Stimulated activated CD4-positive, alpha-beta T cell treated with anti-CD3 and anti-CD28 coated beads, Interleukin-4, amount 100 ng/mL, for 24 hours (primary cell): Measurements from ENCODE around the gene CD44.
A peak's percentile ranks its signal among the peaks of the same experiment; 100 is the strongest.

Source experiments
- DNase-seq: peaks from one replicate; pipeline ENCODE4 v3.0.0-alpha.2; 2020

CD44 gene

DNA sequence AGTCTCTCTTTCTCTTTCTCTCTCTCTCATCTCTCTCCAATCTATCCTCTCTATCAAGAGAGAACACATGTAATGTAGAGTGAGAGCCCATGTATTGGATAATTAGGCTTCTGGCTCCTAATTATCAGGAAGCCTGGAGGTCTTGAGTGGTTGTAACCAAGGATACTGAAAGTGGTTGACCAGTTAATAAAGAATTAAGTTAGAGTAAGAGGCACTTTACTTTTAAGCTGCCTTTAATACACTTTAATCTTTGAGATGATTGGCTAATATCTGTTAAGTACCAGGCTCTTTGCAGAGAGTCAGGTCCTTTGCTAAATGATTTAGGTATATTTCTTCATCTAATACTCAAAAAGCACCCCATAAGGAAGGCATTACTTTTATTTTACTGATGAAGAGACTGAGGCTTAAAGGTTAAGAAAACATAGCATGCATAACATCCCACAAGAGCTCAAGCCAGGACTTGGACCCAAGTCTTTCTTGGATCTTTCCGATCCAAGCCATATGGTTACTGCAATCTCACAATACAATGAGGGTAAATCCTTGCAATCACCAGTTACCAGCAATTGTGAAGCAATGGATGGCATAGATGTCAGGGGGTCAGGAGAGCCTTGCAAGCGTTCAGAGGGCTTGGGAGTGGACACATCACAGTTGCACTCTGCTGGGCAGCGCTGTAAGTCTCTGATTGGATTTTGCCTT is 22.1 kb downstream of the CD44 start:
- no peak for DNase-seq

DNA sequence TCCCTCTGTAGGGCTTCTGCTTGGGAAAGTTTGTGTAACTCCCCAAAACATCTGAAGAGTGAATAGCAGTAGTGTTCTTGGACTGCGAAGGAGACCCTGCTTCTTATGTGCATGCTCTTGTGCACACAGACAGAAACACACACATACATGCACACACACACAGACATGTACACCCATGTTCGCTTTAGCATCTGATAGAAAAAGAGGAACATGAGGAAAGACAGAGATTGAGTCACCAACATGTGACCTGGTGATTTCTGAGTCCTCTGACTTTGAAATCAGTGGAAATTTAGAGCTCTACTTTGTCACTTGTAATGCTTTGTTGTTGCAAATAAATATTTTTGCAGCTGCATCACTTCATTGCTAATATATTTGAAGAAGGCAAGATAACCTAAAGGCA is 23.8 kb downstream of the CD44 start:
- DNase-seq: no peak

- no peak for DNase-seq
Measured at GRCh38 chr11:35163209-35163608, 24.2 kb downstream of the CD44 start.

DNA sequence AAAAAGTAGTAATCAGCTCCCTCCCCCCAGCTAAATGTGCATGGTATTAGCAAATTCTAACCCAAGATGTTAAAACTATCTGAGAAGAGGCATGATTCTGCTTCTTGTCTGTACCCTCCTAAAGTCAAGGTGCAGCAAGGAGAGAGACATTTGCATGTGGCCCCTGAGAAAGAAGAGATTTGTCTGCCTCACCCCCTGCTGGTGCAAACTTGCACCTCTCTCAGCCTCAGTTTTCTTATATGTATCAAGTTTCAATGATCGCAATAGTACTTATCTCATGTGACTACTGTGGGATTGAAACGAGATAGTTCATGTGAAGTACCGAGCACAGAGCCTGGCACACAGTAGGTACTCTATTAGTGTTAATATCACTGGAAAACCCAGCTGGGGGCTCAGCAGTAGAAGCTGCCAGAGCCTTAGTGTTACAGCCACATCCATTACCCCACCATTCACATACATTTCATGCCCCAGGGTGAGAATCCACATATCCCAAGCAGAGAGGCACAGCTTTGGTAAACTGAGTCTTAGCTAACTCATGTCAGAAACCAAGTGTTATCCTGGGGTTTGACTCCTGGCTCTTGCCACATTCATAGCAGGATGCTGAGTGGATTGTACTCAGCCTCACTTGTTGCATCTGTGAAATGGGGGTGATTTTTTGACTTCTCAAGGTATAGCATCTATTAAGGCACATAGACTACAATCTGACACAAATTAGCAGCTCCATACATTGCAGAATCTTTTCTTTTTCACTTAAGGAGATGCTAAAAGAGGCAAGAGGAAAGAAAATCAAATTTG is 24.9 kb downstream of the CD44 start:
- no peak for DNase-seq

DNA sequence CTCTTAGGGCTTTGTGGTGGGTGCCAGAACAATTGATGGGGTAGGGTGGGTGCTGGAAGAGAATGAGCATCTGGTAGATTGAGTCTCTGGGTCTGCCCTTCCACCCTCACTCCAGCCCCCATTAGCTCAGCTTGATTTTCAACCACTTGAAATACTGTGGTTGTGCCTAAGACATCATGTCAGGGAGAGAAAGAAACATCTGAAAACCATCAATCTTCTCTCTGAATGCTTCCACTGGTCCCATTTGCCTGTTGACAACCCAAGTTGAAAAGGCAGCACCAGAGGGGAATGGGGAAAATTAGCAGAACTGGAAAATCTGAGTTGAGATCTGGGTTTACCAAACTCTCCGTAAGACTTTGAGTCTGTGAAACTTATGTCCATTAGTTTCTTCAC is 26.1 kb downstream of the CD44 start:
- no peak for DNase-seq

DNA sequence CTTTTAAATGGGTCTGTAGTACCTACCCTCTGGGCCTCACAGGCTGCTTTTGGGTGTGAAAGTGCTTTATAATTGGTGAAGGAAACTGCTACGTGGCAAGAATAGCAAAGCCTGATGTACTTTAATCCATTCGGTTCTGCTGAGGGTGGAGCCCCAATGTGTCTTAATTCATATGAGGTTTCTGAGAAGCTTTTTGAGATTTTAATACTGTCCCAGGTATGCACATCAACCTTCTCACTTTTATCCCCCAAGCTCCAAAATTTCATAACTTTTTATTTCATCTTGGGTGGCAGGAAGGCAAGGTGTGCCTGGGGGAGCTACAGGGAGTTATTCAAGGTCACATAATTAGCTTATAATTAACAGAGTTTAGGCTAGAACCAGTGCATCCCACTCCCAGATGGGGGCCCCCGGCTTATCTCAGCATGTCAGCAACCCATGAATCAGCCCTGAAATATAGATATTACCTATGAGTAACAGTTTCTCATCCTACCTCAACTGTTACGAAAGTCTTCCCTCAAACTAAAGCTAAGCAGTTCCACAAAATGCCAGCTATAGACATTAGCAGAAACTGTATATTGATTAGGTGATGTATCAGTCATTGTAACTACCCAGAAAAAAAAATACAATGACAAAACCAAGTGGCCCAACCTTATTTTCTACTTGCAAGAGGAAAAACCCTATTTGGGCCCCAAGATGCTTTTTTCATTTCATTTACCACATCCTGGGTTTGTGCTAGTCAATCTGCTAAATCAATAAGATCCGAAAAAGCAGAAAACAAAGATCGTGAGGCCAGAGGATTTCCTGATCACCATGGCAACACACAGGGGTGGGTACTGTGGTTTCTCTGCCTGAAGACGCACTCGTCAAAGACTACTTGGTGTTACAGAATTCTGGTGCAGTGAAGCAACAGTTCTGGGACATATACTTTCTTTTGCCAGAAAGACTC is 26.7 kb downstream of the CD44 start:
- peak; percentile 87 for DNase-seq

- peak; percentile 50 for DNase-seq
Measured at GRCh38 chr11:35166369-35167360, 27.7 kb downstream of the CD44 start.

- no peak for DNase-seq
Measured at GRCh38 chr11:35167426-35167954, 28.5 kb downstream of the CD44 start.

DNA sequence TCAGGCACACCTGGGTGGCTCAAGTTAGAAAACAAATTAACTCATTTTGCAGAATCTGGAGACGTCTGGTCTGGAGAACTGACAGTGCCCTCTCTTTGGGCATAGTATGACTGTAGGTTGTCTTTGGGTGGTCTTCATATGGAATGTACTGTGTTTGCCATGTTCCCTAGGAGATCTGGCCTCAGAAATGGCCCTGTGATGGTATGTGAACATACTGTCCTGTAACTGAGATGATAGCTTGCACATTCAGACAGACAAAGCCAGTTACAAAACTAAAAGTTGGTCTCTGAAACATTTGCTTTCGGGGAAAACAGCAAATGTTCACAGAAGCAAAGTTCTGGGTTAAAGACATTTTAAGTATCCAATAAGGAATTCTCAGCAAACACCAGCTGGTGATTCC is 29.7 kb downstream of the CD44 start:
- DNase-seq: no peak

- DNase-seq: no peak
Measured at GRCh38 chr11:35169112-35169511, 30.1 kb downstream of the CD44 start.

GRCh38 chr11:35169754-35170153 is 30.8 kb downstream of the CD44 start:
- DNase-seq: no peak

DNA sequence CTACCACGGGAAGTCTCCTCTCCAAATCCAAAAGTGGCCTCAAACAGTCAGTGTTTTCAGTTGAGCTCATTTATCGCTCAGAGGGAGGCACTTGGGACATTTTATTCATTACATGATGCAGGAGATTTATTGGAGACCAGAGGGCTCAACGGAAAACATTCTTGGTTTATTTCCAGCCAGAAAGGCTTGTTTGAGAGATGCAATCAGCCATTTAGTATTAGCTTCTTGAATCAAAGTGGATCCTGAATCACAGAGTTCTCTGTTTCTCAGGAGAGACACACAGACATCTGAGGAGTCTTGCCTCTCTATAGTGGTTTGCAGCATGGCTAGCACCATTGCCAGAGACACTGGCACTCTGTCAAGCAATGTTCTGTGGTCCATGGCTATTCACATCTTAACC is 31.5 kb downstream of the CD44 start:
- DNase-seq: no peak

DNA sequence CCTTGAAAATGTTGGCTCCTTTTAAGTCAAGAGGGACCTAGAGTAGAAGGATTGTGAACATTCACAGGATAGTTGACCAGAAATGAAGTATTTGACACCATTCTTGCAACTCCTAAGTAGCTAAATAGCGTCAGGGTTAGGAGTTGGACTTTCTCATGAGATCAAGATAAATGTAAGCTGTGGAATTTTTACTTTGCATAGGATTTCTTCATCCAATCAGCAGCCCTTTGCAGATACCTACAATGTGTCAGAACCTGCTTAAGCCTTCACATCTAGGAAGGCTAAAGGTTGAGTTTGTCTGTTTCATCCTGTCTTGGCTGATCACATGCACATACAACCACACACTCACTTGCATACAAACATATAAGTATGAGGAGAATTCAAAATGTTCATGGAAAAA is 32.3 kb downstream of the CD44 start:
- DNase-seq: no peak

DNA sequence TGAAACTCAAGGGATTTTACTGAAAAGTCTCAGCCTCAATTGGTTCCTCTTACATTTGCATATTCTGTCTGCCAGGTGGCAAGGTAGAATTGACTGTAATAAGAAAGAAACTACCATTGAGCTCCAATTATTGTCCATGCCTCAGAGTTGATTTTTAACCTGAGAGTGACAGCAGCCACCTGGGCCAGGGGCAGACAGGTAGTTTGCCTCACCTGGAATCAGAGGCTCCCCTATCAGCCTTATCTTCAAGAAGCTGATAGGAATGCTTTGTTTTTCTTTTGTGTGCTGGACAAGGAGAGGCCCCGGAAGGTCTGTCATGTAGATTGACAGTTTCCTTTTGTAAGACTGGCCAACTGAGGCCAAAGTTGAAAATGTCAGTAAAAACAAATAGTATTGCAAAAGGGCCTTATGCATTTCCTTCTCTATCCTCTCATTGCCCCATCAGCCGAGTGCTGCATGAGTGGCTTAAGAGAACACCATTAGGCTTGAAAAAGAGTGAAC is 34.1 kb downstream of the CD44 start:
- DNase-seq: no peak

DNA sequence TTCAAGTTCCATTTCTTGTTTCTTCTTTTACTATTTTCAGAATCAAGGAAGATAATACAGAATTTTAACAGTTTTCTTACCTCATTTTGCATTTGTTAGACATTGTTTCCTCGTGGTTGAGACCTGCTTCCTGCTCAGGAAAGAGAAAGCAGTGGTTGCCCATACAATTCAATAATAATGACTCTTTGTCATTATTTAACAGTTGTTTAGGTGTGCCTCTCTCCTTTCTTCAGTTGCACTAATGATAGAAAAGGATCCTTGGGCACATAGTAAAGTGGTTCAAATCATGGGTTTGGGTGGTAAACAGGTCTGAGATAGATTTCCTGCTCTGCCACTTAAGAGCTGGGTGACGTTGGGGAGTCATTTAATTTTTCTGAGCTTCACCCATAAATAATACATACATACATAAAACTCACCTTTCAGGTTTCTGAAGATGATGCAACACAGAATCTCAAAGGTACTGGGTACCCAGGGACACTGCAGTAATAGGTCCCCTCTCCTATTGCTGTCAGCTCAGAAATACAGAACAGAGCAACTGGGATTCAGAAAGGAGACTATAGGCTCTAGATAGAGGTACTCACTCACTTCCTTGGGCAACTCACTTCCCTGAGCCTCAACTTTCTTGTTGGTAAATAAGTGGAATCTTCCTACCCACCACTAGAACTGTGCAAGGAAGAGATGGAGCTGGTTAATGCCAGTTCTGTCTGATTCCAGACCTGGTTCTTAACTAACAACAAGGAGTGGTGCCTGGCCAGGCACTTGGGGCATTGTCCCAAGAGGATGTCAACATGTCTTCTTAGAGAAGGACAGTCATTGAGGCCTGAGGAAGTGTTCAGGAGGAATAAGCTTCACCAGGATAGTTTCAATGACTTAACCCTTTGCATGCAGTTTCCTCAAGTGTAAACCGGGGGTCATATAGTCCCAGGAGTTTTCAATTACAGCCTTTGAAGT is 34.9 kb downstream of the CD44 start:
- no peak for DNase-seq

DNA sequence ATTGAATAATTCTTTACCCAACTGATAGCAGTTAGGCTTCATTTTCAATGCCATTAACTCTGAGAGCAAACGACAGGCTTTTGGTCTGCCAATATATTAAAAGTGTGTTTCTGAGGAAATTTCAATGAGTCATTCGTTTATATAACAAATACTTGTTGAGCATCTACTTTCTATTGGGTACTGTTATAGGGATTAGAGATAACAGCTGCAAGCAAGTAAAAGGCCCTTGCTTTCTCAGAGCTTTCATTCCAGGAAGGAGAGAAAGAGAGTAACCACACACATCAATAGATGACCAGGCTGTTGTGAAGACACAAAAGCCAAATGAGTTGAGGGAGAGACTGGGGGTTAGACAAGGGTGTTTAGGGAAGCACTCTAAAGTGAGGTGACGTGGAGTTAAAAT is 35.7 kb downstream of the CD44 start:
- no peak for DNase-seq

DNA sequence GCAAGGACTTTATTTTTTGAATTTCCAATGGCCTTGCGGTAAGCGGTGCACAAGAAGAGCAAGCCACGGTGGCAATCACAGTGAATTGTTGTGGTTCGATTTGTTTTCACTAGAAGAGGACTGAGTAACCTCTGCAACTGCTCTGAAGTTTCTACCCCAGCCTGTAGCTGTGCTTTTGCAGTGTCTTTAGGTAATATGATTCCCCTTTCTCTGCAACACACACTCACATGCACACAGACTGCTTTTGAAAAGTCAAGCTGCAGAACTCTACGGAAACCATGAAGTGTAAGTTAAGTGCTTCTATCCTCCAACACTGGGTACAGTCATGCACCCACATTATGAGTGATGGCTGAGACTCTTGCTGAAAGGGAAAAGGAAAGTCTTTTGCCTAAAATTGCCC is 38.4 kb downstream of the CD44 start:
- peak; percentile 45 for DNase-seq

DNA sequence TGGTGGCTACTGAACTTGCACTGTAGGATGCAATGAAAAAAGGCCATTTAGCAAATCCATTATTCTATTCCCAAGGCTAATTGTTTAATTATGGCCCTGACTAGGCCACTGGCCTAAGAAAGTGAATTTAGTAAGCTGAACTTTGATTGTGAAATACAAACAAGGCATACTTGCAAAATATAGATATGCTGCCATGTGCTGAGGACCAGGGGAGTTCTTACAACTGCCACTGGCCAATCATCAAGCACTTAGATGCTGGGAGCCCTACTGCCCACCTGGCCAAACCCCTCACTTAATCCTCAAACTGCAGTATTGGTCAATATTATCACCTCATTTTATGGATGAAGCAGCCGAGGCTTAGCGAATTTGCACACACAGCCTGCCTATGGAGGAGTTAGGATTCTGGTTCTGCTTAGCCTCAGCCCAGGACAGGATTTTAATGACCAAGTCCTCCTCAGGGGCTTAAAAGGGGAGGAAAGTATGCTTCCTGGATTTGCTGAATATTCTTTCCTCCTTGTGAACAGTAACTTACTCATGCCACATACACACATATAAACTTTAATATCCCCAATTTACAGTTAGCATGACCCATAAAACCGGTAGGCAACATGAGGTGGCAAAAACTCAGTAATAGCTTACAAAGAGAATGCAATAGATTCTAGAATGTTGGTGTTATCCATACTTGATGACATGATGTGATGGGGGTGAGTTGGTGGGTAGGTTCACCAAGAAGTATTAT is 39.3 kb downstream of the CD44 start:
- DNase-seq: no peak

- DNase-seq: peak; percentile 58
Measured at GRCh38 chr11:35178873-35179272, 39.9 kb downstream of the CD44 start.
